Epithelial cell of esophagus (primary cell): Measurements from ENCODE around the gene GLTPD2.

ENCODE experiments used
- DNase-seq: peaks from one replicate; pipeline ENCODE4 v3.0.0; 2010; ENCODE audit warnings: low read depth
- H3K4me3 ChIP-seq: 2 replicates; pipeline ENCODE4 v1.5.1; 2011; ENCODE audit warnings: mild to moderate bottlenecking, low read length, control low read depth
- CTCF ChIP-seq: IDR thresholded peaks from 2 replicates; pipeline ENCODE4 v1.5.1; 2011; ENCODE audit warnings: low read depth, mild to moderate bottlenecking, low read length, control low read depth, inconsistent platforms; ENCODE audit not compliant: insufficient read depth; ENCODE audit errors: missing control alignments

Gene GLTPD2

GRCh38 chr17:4782652-4783051 lies 6.1 kb upstream of the GLTPD2 start:
- DNase-seq, result no peak
- TF ChIP-seq CTCF, result no peak
- H3K4me3 ChIP-seq, result no peak overlapping the region

- TF ChIP-seq CTCF, result no peak
- no peak overlapping the region for H3K4me3 ChIP-seq
- no peak for DNase-seq
These were observed 3.3 kb upstream of the GLTPD2 start for GRCh38 chr17:4785311-4786105.

- H3K4me3 ChIP-seq, result no peak within 1 kb of the TSS
- DNase-seq, result peak; percentile 18
These were observed 2.7 kb upstream of the GLTPD2 start, which contains the start of gene VMO1 for GRCh38 chr17:4786106-4786511. Gene VMO1, minus strand, starts transcription at chr17:4786364. Its CDS starts 12 bp downstream, at chr17:4786352.

GRCh38 chr17:4786516-4786915 lies 2.2 kb upstream of the GLTPD2 start:
- DNase-seq, result no peak
- TF ChIP-seq CTCF, result no peak
- no peak overlapping the region for H3K4me3 ChIP-seq

More at GRCh38 chr17:4786106-4786511, 2.7 kb upstream of the GLTPD2 start, which contains the start of gene VMO1:
- TF ChIP-seq CTCF, result no peak

GRCh38 chr17:4788159-4788806 lies 481 bp upstream of the GLTPD2 start:
- DNase-seq, result no peak
- peak overlapping the region; percentile 77 for H3K4me3 ChIP-seq
- no peak for TF ChIP-seq CTCF

- peak overlapping the region; percentile 77 for H3K4me3 ChIP-seq
- DNase-seq, result peak; percentile 36
- no peak for TF ChIP-seq CTCF
These were observed 862 bp downstream of the GLTPD2 start for GRCh38 chr17:4789701-4789950.
